ENCODE measurements around the gene CTDP1. TPM values are rescaled to one million over a fixed set of nuclear protein-coding genes. Genes with fewer than 3 reads are reported as not detected.

CTDP1 gene
- total RNA-seq, 3 donors from 2014 or later = 28.6 to 37.4 (median 30.1) TPM

- no peak for TF ChIP-seq CTCF (IDR thresholded peaks at IDR 0.05)
These were observed 28.6 kb upstream of the CTDP1 start for GRCh38 chr18:79650959-79651358.

GRCh38 chr18:79657342-79657996 is 22.1 kb upstream of the CTDP1 start:
- H3K4me3 ChIP-seq = no peak overlapping the region
- H3K4me1 ChIP-seq (ENCODE audit: low read depth) = no peaks in the 10 kb centered on the region
- intact Hi-C loops (cut with DNase I, micrococcal nuclease) = no loop called here

More at GRCh38 chr18:79650959-79651358, 28.6 kb upstream of the CTDP1 start:
- Histone ChIP-seq H3K9me3 (no peaks in the 10 kb centered on the region), H3K36me3 (ENCODE audit: low read depth) (no peaks in the 10 kb centered on the region), H3K4me3 (no peak overlapping the region), H3K4me1 (ENCODE audit: low read depth) (no peaks in the 10 kb centered on the region)
- DNase-seq (no peak), ATAC-seq (no peak)
- intact Hi-C loops (cut with DNase I, micrococcal nuclease) = no loop called here

GRCh38 chr18:79658366-79658765 is 21.2 kb upstream of the CTDP1 start:
- TF ChIP-seq CTCF (IDR thresholded peaks at IDR 0.05) = no peak
- no peak overlapping the region for H3K4me3 ChIP-seq
- intact Hi-C loops (cut with DNase I, micrococcal nuclease) = no loop called here
- DNase-seq = no peak
- H3K4me1 ChIP-seq (ENCODE audit: low read depth) = no peaks in the 10 kb centered on the region
- H3K9me3 ChIP-seq = no peaks in the 10 kb centered on the region
- ATAC-seq = no peak
- no peaks in the 10 kb centered on the region for H3K36me3 ChIP-seq (ENCODE audit: low read depth)

More at GRCh38 chr18:79657342-79657996, 22.1 kb upstream of the CTDP1 start:
- no peak for DNase-seq
- no peak for TF ChIP-seq CTCF (IDR thresholded peaks at IDR 0.05)
- H3K36me3 ChIP-seq (ENCODE audit: low read depth) = no peaks in the 10 kb centered on the region
- H3K9me3 ChIP-seq = no peaks in the 10 kb centered on the region
- no peak for ATAC-seq

- DNase-seq = no peak
- no peak for ATAC-seq
- H3K9me3 ChIP-seq = no peaks in the 10 kb centered on the region
- H3K4me1 ChIP-seq (ENCODE audit: low read depth) = no peaks in the 10 kb centered on the region
- intact Hi-C loops (cut with DNase I, micrococcal nuclease) = no loop called here
- H3K36me3 ChIP-seq (ENCODE audit: low read depth) = no peaks in the 10 kb centered on the region
- no peak overlapping the region for H3K4me3 ChIP-seq
- TF ChIP-seq CTCF (IDR thresholded peaks at IDR 0.05) = no peak
These were observed 19.9 kb upstream of the CTDP1 start for GRCh38 chr18:79659733-79660132.

GRCh38 chr18:79662034-79662433 is 17.6 kb upstream of the CTDP1 start:
- no peak for ATAC-seq
- Histone ChIP-seq H3K36me3 (ENCODE audit: low read depth) (no peaks in the 10 kb centered on the region), H3K4me1 (ENCODE audit: low read depth) (no peaks in the 10 kb centered on the region), H3K4me3 (no peak overlapping the region), H3K9me3 (no peaks in the 10 kb centered on the region)
- no peak for TF ChIP-seq CTCF (IDR thresholded peaks at IDR 0.05)
- DNase-seq = no peak
- intact Hi-C loops (cut with DNase I, micrococcal nuclease) = no loop called here

- Histone ChIP-seq H3K36me3 (ENCODE audit: low read depth) (no peaks in the 10 kb centered on the region), H3K4me1 (ENCODE audit: low read depth) (no peaks in the 10 kb centered on the region), H3K4me3 (no peak overlapping the region), H3K9me3 (no peaks in the 10 kb centered on the region)
- no peak for DNase-seq
- TF ChIP-seq CTCF (IDR thresholded peaks at IDR 0.05) = no peak
- no peak for ATAC-seq
- intact Hi-C loops (cut with DNase I, micrococcal nuclease) = no loop called here
These were observed 17.2 kb upstream of the CTDP1 start for GRCh38 chr18:79662439-79662838.

Data from mucosa of descending colon (tissue), 3 donors.